Mesothelial cell of epicardium (in vitro differentiated cells): Measurements from ENCODE around the gene IZUMO4. TPM values are rescaled to one million over a fixed set of nuclear protein-coding genes. Genes with fewer than 3 reads are reported as not detected.

Experiments used
- DNase-seq, 2 experiments: peaks; one replicate each; pipeline ENCODE4 v3.0.0; 2021; ENCODE audit warnings: low spot score in 2 of 2; ENCODE audit not compliant: unreplicated experiment in 2 of 2
- H3K27ac Mint-ChIP-seq: 2 replicates; pipeline ENCODE4 v1.8.0; 2021; ENCODE audit warnings: mixed read lengths
- H3K27me3 Mint-ChIP-seq: 2 replicates; pipeline ENCODE4 v1.8.0; 2021; ENCODE audit warnings: low read depth, mixed read lengths
- H3K36me3 Mint-ChIP-seq: 2 replicates; pipeline ENCODE4 v1.8.0; 2021; ENCODE audit warnings: mixed read lengths
- H3K4me1 Mint-ChIP-seq: 2 replicates; pipeline ENCODE4 v1.8.0; 2021; ENCODE audit warnings: mixed read lengths
- H3K4me3 Mint-ChIP-seq: 2 replicates; pipeline ENCODE4 v1.8.0; 2021; ENCODE audit warnings: mild to moderate bottlenecking, moderate library complexity, mixed read lengths
- H3K9me3 Mint-ChIP-seq: 2 replicates; pipeline ENCODE4 v1.8.0; 2021; ENCODE audit warnings: mixed read lengths
- CTCF ChIP-seq: fragments of 200-600 bp; sonication (generic); IDR thresholded peaks from one replicate; pipeline ENCODE4 v1.5.0; 2021; ENCODE audit warnings: antibody characterized with exemption; ENCODE audit not compliant: unreplicated experiment
- total RNA-seq: library from RNA; stranded (reverse); gene quantifications from 3 replicates; pipeline ENCODE4 v1.2.1, GENCODE V29; 2021

The IZUMO4 gene
- total RNA-seq, 1 donor from 2014 or later: 13.8 TPM

GRCh38 chr19:2100719-2101061 is 4.0 kb downstream of the IZUMO4 start:
- H3K9me3 Mint-ChIP-seq: no peaks in the 10 kb centered on the region
- no peak for DNase-seq
- no peak overlapping the region for H3K27ac Mint-ChIP-seq
- peaks cover 24% of the 10 kb centered on the region for H3K36me3 Mint-ChIP-seq
- H3K4me3 Mint-ChIP-seq: no peak overlapping the region
- TF ChIP-seq CTCF: no peak
- peaks cover 5% of the 10 kb centered on the region for H3K4me1 Mint-ChIP-seq
- no peaks in the 10 kb centered on the region for H3K27me3 Mint-ChIP-seq

DNA sequence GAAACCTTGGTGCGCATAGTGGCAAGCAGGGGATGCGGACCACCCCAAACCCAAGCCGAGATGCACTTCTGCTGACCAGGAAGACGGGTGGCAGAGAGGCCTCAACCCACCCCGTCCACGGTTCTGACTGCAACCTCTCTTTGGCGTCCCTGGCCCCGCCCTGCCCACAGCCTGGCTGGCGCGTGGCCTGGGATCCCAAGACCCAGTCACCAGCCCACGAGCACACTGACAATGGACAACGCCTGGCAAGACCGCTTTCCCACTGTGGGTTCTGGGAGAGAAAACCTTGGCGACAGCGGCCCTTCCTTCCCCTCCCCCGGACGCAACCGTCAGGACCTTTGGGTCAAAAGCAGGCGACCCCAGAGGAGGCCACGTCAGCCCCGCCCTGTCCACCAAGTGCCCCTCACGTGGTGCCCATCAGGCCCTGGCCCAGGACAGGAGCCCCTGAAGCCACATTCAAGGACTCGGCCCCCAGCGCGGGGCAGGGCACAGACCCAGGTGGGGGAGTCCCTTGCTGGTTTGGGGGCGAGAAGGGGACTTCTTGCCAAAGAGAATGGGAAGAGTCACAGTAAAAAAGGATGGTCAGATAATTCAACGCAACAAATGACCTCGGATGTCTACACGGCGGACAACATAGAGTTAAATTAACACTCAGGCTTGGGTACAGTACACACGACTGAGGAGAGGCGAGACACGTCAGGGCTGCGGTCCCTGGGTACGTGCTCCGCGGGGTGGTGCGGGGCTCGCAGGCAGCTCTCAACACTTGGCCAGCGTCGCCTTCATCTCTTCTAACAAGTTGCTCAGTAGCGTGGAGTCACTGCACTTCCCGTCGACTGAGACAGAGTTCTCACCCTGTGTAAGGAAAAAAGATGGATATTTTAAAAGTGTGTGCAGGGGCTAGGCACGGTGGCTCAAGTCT is 5.0 kb downstream of the IZUMO4 start:
- peaks cover 2% of the 10 kb centered on the region for H3K4me1 Mint-ChIP-seq
- H3K27me3 Mint-ChIP-seq: no peaks in the 10 kb centered on the region
- DNase-seq: no peak
- TF ChIP-seq CTCF: no peak
- no peak overlapping the region for H3K27ac Mint-ChIP-seq
- H3K9me3 Mint-ChIP-seq: no peaks in the 10 kb centered on the region
- H3K36me3 Mint-ChIP-seq: peaks cover 34% of the 10 kb centered on the region
- H3K4me3 Mint-ChIP-seq: no peak overlapping the region

GRCh38 chr19:2103045-2103707 is 6.5 kb downstream of the IZUMO4 start:
- Mint-ChIP-seq H3K36me3 (peaks cover 45% of the 10 kb centered on the region), H3K27me3 (no peaks in the 10 kb centered on the region)
- TF ChIP-seq CTCF: no peak

DNA sequence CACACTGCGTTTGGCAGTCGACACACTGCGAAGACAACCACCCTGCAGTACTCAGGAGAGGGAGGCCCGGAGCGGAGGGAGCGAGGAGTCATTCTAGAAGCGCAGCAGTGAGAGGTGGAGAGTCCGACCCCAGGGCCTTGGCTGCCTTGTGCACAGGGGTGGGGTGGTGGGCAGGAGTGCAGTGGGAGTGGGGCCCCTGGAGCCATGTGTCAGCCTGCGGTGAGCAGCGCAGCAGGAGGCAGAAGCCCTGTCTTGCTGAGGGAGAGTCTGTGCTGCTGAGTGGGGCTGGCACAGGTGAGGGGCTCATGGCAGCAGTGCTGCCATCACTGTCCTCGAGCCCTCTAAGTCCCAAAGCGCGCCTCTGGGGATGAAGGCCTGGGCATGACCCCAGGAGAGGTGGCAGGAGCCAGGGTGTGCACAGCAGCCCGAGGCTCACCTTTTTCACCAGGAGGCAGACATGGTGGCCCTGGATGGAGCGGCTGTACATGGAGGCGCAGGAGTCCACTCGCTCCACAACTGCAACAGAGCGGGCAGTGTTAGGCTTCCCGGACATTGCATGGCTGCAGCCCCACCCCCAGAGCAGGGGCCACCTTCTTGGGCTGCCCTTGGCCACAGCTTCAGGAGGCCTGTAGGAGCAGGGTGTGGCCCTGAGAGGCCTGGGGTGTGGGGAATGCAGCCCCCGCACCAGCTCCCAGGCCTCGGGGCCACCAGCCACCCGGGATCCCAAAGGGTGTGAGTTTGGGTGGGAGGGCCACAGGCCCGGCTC is 11.7 kb downstream of the IZUMO4 start:
- peaks cover 55% of the 10 kb centered on the region for H3K36me3 Mint-ChIP-seq
- no peak for DNase-seq
- H3K27me3 Mint-ChIP-seq: no peaks in the 10 kb centered on the region
- no peak overlapping the region for H3K27ac Mint-ChIP-seq
- no peaks in the 10 kb centered on the region for H3K9me3 Mint-ChIP-seq
- no peaks in the 10 kb centered on the region for H3K4me1 Mint-ChIP-seq
- H3K4me3 Mint-ChIP-seq: no peak overlapping the region
- no peak for TF ChIP-seq CTCF

More at GRCh38 chr19:2103045-2103707, 6.5 kb downstream of the IZUMO4 start:
- H3K4me3 Mint-ChIP-seq: no peak overlapping the region
- H3K4me1 Mint-ChIP-seq: no peaks in the 10 kb centered on the region
- H3K9me3 Mint-ChIP-seq: no peaks in the 10 kb centered on the region
- no peak overlapping the region for H3K27ac Mint-ChIP-seq
- DNase-seq: no peak

- H3K4me1 Mint-ChIP-seq: no peaks in the 10 kb centered on the region
- no peaks in the 10 kb centered on the region for H3K9me3 Mint-ChIP-seq
- DNase-seq: no peak
- H3K4me3 Mint-ChIP-seq: no peak overlapping the region
- no peaks in the 10 kb centered on the region for H3K27me3 Mint-ChIP-seq
- no peak overlapping the region for H3K27ac Mint-ChIP-seq
- TF ChIP-seq CTCF: no peak
- H3K36me3 Mint-ChIP-seq: peaks cover 52% of the 10 kb centered on the region
Observed at GRCh38 chr19:2109046-2109864, 12.5 kb downstream of the IZUMO4 start.
